ENCODE data around the gene ZNF775. TPM values are rescaled to one million over a fixed set of nuclear protein-coding genes. Genes with fewer than 3 reads are reported as not detected.

The ZNF775 gene
- total RNA-seq, 1 donor from 2014 or later = 3.9 TPM

GRCh38 chr7:150339409-150339809, 39.7 kb upstream of the ZNF775 start:
- Mint-ChIP-seq H3K4me1 (ENCODE audit: low read depth) (no peaks in the 10 kb centered on the region), H3K27ac (no peak overlapping the region), H3K4me3 (no peak overlapping the region), H3K9me3 (peaks cover 2% of the 10 kb centered on the region), H3K27me3 (ENCODE audit: insufficient read depth) (peaks cover 32% of the 10 kb centered on the region), H3K36me3 (ENCODE audit: low read depth) (peaks cover 4% of the 10 kb centered on the region)
- no peak for DNase-seq (ENCODE audit: low spot score)
- intact Hi-C loops (cut with micrococcal nuclease) = no loop called here

GRCh38 chr7:150340024-150340749, 38.9 kb upstream of the ZNF775 start:
- Mint-ChIP-seq H3K36me3 (ENCODE audit: low read depth) (peaks cover 4% of the 10 kb centered on the region), H3K9me3 (peaks cover 2% of the 10 kb centered on the region), H3K27me3 (ENCODE audit: insufficient read depth) (peaks cover 34% of the 10 kb centered on the region), H3K27ac (no peak overlapping the region), H3K4me1 (ENCODE audit: low read depth) (no peaks in the 10 kb centered on the region), H3K4me3 (no peak overlapping the region)
- intact Hi-C loops (cut with micrococcal nuclease) = no loop called here
- DNase-seq (ENCODE audit: low spot score) = no peak

- H3K4me3 Mint-ChIP-seq = no peak overlapping the region
- intact Hi-C loops (cut with micrococcal nuclease) = no loop called here
- H3K36me3 Mint-ChIP-seq (ENCODE audit: low read depth) = peaks cover 4% of the 10 kb centered on the region
- H3K27me3 Mint-ChIP-seq (ENCODE audit: insufficient read depth) = peaks cover 34% of the 10 kb centered on the region
- H3K4me1 Mint-ChIP-seq (ENCODE audit: low read depth) = no peaks in the 10 kb centered on the region
- no peak overlapping the region for H3K27ac Mint-ChIP-seq
- no peak for DNase-seq (ENCODE audit: low spot score)
- peaks cover 2% of the 10 kb centered on the region for H3K9me3 Mint-ChIP-seq
Measured at GRCh38 chr7:150340875-150341262, 38.3 kb upstream of the ZNF775 start.

- H3K4me1 Mint-ChIP-seq (ENCODE audit: low read depth) = no peaks in the 10 kb centered on the region
- peaks cover 3% of the 10 kb centered on the region for H3K36me3 Mint-ChIP-seq (ENCODE audit: low read depth)
- H3K27ac Mint-ChIP-seq = no peak within 1 kb of the TSS
- H3K9me3 Mint-ChIP-seq = peaks cover 2% of the 10 kb centered on the region
- H3K4me3 Mint-ChIP-seq = no peak within 1 kb of the TSS
- intact Hi-C loops (cut with micrococcal nuclease) = no loop called here
- H3K27me3 Mint-ChIP-seq (ENCODE audit: insufficient read depth) = peaks cover 37% of the 10 kb centered on the region
- DNase-seq (ENCODE audit: low spot score) = no peak
Measured at GRCh38 chr7:150341263-150342120, 37.6 kb upstream of the ZNF775 start, which contains the start of gene RARRES2. Gene RARRES2 (minus strand): TSS chr7:150341629. CDS start chr7:150340609, 1,020 bp downstream.

GRCh38 chr7:150342121-150342408, 37.1 kb upstream of the ZNF775 start:
- intact Hi-C loops (cut with micrococcal nuclease) = no loop called here
- H3K4me1 Mint-ChIP-seq (ENCODE audit: low read depth) = no peaks in the 10 kb centered on the region
- peaks cover 3% of the 10 kb centered on the region for H3K36me3 Mint-ChIP-seq (ENCODE audit: low read depth)
- DNase-seq (ENCODE audit: low spot score) = no peak
- no peak overlapping the region for H3K4me3 Mint-ChIP-seq
- peaks cover 38% of the 10 kb centered on the region for H3K27me3 Mint-ChIP-seq (ENCODE audit: insufficient read depth)
- H3K9me3 Mint-ChIP-seq = peaks cover 2% of the 10 kb centered on the region
- H3K27ac Mint-ChIP-seq = no peak overlapping the region

GRCh38 chr7:150343225-150343624, 35.9 kb upstream of the ZNF775 start:
- H3K27ac Mint-ChIP-seq = no peak overlapping the region
- peaks cover 2% of the 10 kb centered on the region for H3K9me3 Mint-ChIP-seq
- intact Hi-C loops (cut with micrococcal nuclease) = no loop called here
- no peaks in the 10 kb centered on the region for H3K4me1 Mint-ChIP-seq (ENCODE audit: low read depth)
- H3K4me3 Mint-ChIP-seq = no peak overlapping the region
- H3K27me3 Mint-ChIP-seq (ENCODE audit: insufficient read depth) = peaks cover 40% of the 10 kb centered on the region
- H3K36me3 Mint-ChIP-seq (ENCODE audit: low read depth) = no peaks in the 10 kb centered on the region
- DNase-seq (ENCODE audit: low spot score) = no peak

- DNase-seq (ENCODE audit: low spot score) = no peak
- Mint-ChIP-seq H3K27ac (no peak overlapping the region), H3K36me3 (ENCODE audit: low read depth) (no peaks in the 10 kb centered on the region), H3K4me3 (no peak overlapping the region), H3K4me1 (ENCODE audit: low read depth) (no peaks in the 10 kb centered on the region), H3K27me3 (ENCODE audit: insufficient read depth) (peaks cover 40% of the 10 kb centered on the region), H3K9me3 (peaks cover 2% of the 10 kb centered on the region)
- intact Hi-C loops (cut with micrococcal nuclease) = no loop called here
Measured at GRCh38 chr7:150344299-150344698, 34.8 kb upstream of the ZNF775 start.

GRCh38 chr7:150345012-150345411, 34.1 kb upstream of the ZNF775 start:
- no peak for DNase-seq (ENCODE audit: low spot score)
- Mint-ChIP-seq H3K4me1 (ENCODE audit: low read depth) (no peaks in the 10 kb centered on the region), H3K27me3 (ENCODE audit: insufficient read depth) (peaks cover 38% of the 10 kb centered on the region), H3K9me3 (peaks cover 2% of the 10 kb centered on the region), H3K36me3 (ENCODE audit: low read depth) (no peaks in the 10 kb centered on the region), H3K27ac (no peak overlapping the region), H3K4me3 (no peak overlapping the region)
- intact Hi-C loops (cut with micrococcal nuclease) = no loop called here

GRCh38 chr7:150346922-150347321, 32.2 kb upstream of the ZNF775 start:
- no peak for DNase-seq (ENCODE audit: low spot score)
- H3K27me3 Mint-ChIP-seq (ENCODE audit: insufficient read depth) = peaks cover 38% of the 10 kb centered on the region
- H3K4me3 Mint-ChIP-seq = no peak overlapping the region
- H3K9me3 Mint-ChIP-seq = peaks cover 2% of the 10 kb centered on the region
- no peak overlapping the region for H3K27ac Mint-ChIP-seq
- intact Hi-C loops (cut with micrococcal nuclease) = no loop called here
- no peaks in the 10 kb centered on the region for H3K36me3 Mint-ChIP-seq (ENCODE audit: low read depth)
- H3K4me1 Mint-ChIP-seq (ENCODE audit: low read depth) = no peaks in the 10 kb centered on the region

- DNase-seq (ENCODE audit: low spot score) = no peak
- no peaks in the 10 kb centered on the region for H3K36me3 Mint-ChIP-seq (ENCODE audit: low read depth)
- peaks cover 12% of the 10 kb centered on the region for H3K4me1 Mint-ChIP-seq (ENCODE audit: low read depth)
- H3K27ac Mint-ChIP-seq = no peak overlapping the region
- no peaks in the 10 kb centered on the region for H3K9me3 Mint-ChIP-seq
- H3K4me3 Mint-ChIP-seq = no peak overlapping the region
- H3K27me3 Mint-ChIP-seq (ENCODE audit: insufficient read depth) = peaks cover 15% of the 10 kb centered on the region
- intact Hi-C loops (cut with micrococcal nuclease) = no loop called here
Measured at GRCh38 chr7:150351587-150352194, 27.4 kb upstream of the ZNF775 start.

- peaks cover 13% of the 10 kb centered on the region for H3K27me3 Mint-ChIP-seq (ENCODE audit: insufficient read depth)
- no peak overlapping the region for H3K27ac Mint-ChIP-seq
- H3K4me1 Mint-ChIP-seq (ENCODE audit: low read depth) = peaks cover 44% of the 10 kb centered on the region
- no peaks in the 10 kb centered on the region for H3K9me3 Mint-ChIP-seq
- no peak overlapping the region for H3K4me3 Mint-ChIP-seq
- no peak for DNase-seq (ENCODE audit: low spot score)
- intact Hi-C loops (cut with micrococcal nuclease) = loop anchor here (1.0 kb wide), 5 partner anchors 24 to 402 kb away; partner anchors contain the start of gene ZNF775
- H3K36me3 Mint-ChIP-seq (ENCODE audit: low read depth) = peaks cover 3% of the 10 kb centered on the region
Measured at GRCh38 chr7:150355666-150356059, 23.5 kb upstream of the ZNF775 start.

GRCh38 chr7:150356265-150356897, 22.7 kb upstream of the ZNF775 start:
- no peak overlapping the region for H3K27ac Mint-ChIP-seq
- intact Hi-C loops (cut with micrococcal nuclease) = loop anchor here (1.0 kb wide), 5 partner anchors 23 to 401 kb away; partner anchors contain the start of gene ZNF775
- H3K4me1 Mint-ChIP-seq (ENCODE audit: low read depth) = peaks cover 44% of the 10 kb centered on the region
- no peak overlapping the region for H3K4me3 Mint-ChIP-seq
- peaks cover 3% of the 10 kb centered on the region for H3K36me3 Mint-ChIP-seq (ENCODE audit: low read depth)
- H3K27me3 Mint-ChIP-seq (ENCODE audit: insufficient read depth) = peaks cover 8% of the 10 kb centered on the region
- DNase-seq (ENCODE audit: low spot score) = no peak
- H3K9me3 Mint-ChIP-seq = no peaks in the 10 kb centered on the region
